ENCODE results near the gene IFI27L1.

- TF ChIP-seq CTCF (IDR thresholded peaks at IDR 0.05) = peak; percentile 87
- no peak for TF ChIP-seq ZFX (IDR thresholded peaks at IDR 0.05; ENCODE audit: borderline replicate concordance)
These were observed 44.6 kb upstream of the IFI27L1 start for GRCh38 chr14:94036313-94037167.
